GDM1 (cell line): ENCODE results near the gene STEEP1.
A peak's percentile ranks its signal among the peaks of the same experiment; 100 is the strongest.

ENCODE experiments used
- DNase-seq: peaks from one replicate; lab custom pipeline; 2025; lab: John Stamatoyannopoulos, UW

STEEP1 gene

GRCh38 chrX:119488749-119489148 is 76.5 kb downstream of the STEEP1 start:
- peak; percentile 9 for DNase-seq
